KOPT-K1 (cell line): ENCODE measurements around the gene LMO1.

Experiments
- H3K27ac ChIP-seq: fragments of 200-600 bp; sonication (generic); 2 replicates; pipeline ENCODE4 v1.5.1; 2016; ENCODE audit warnings: antibody characterized with exemption, mild to moderate bottlenecking, low read depth, low read length; ENCODE audit not compliant: poor library complexity, severe bottlenecking
- H3K36me3 ChIP-seq: fragments of 200-600 bp; sonication (generic); 2 replicates; pipeline ENCODE4 v1.5.1; 2017; ENCODE audit warnings: antibody characterized with exemption, mild to moderate bottlenecking, low read length, moderate library complexity; ENCODE audit not compliant: insufficient read depth
- H3K9me3 ChIP-seq: fragments of 200-600 bp; sonication (generic); 2 replicates; pipeline ENCODE4 v1.5.1; 2017; ENCODE audit warnings: antibody characterized with exemption, low read length, mild to moderate bottlenecking; ENCODE audit not compliant: insufficient read depth, poor library complexity, severe bottlenecking

Gene LMO1

GRCh38 chr11:8263769-8264410 lies at the start of gene LMO1:
Gene LMO1, minus strand, starts transcription at chr11:8263878. Its CDS starts 516 bp downstream, at chr11:8263362.
- no peaks in the 10 kb centered on the region for H3K9me3 ChIP-seq
- no peak within 1 kb of the TSS for H3K27ac ChIP-seq
- no peaks in the 10 kb centered on the region for H3K36me3 ChIP-seq

GRCh38 chr11:8312986-8313385 lies 49.3 kb upstream of the LMO1 start:
- no peak overlapping the region for H3K27ac ChIP-seq
- no peaks in the 10 kb centered on the region for H3K36me3 ChIP-seq
- H3K9me3 ChIP-seq = no peaks in the 10 kb centered on the region

- Histone ChIP-seq H3K27ac (no peak overlapping the region), H3K36me3 (no peaks in the 10 kb centered on the region), H3K9me3 (no peaks in the 10 kb centered on the region)
Observed at GRCh38 chr11:8311366-8311765, 47.7 kb upstream of the LMO1 start.

- no peak overlapping the region for H3K27ac ChIP-seq
- H3K9me3 ChIP-seq = no peaks in the 10 kb centered on the region
Observed at GRCh38 chr11:8310743-8311298, 47.1 kb upstream of the LMO1 start.

GRCh38 chr11:8309862-8310261 lies 46.2 kb upstream of the LMO1 start:
- peaks cover 2% of the 10 kb centered on the region for H3K9me3 ChIP-seq
- no peaks in the 10 kb centered on the region for H3K36me3 ChIP-seq
- H3K27ac ChIP-seq = no peak overlapping the region

More at GRCh38 chr11:8310743-8311298, 47.1 kb upstream of the LMO1 start:
- H3K36me3 ChIP-seq = no peaks in the 10 kb centered on the region

- Histone ChIP-seq H3K36me3 (no peaks in the 10 kb centered on the region), H3K27ac (no peak overlapping the region), H3K9me3 (peaks cover 6% of the 10 kb centered on the region)
Observed at GRCh38 chr11:8309311-8309710, 45.6 kb upstream of the LMO1 start.

- no peaks in the 10 kb centered on the region for H3K36me3 ChIP-seq
- peaks cover 13% of the 10 kb centered on the region for H3K9me3 ChIP-seq
- H3K27ac ChIP-seq = no peak overlapping the region
Observed at GRCh38 chr11:8307601-8308000, 43.9 kb upstream of the LMO1 start.

GRCh38 chr11:8301622-8302021 lies 37.9 kb upstream of the LMO1 start:
- Histone ChIP-seq H3K36me3 (no peaks in the 10 kb centered on the region), H3K27ac (no peak overlapping the region), H3K9me3 (peaks cover 13% of the 10 kb centered on the region)

- peaks cover 7% of the 10 kb centered on the region for H3K9me3 ChIP-seq
- H3K36me3 ChIP-seq = no peaks in the 10 kb centered on the region
- no peak overlapping the region for H3K27ac ChIP-seq
Observed at GRCh38 chr11:8298801-8299786, 35.4 kb upstream of the LMO1 start.

- peaks cover 4% of the 10 kb centered on the region for H3K9me3 ChIP-seq
- H3K27ac ChIP-seq = no peak overlapping the region
Observed at GRCh38 chr11:8297781-8298440, 34.2 kb upstream of the LMO1 start.

GRCh38 chr11:8296872-8297271 lies 33.2 kb upstream of the LMO1 start:
- Histone ChIP-seq H3K36me3 (no peaks in the 10 kb centered on the region), H3K9me3 (no peaks in the 10 kb centered on the region), H3K27ac (no peak overlapping the region)

More at GRCh38 chr11:8297781-8298440, 34.2 kb upstream of the LMO1 start:
- no peaks in the 10 kb centered on the region for H3K36me3 ChIP-seq

- Histone ChIP-seq H3K27ac (no peak overlapping the region), H3K36me3 (no peaks in the 10 kb centered on the region), H3K9me3 (no peaks in the 10 kb centered on the region)
Observed at GRCh38 chr11:8296038-8296649, 32.5 kb upstream of the LMO1 start.

GRCh38 chr11:8294251-8294935 lies 30.7 kb upstream of the LMO1 start:
- no peaks in the 10 kb centered on the region for H3K9me3 ChIP-seq
- no peak overlapping the region for H3K27ac ChIP-seq
- no peaks in the 10 kb centered on the region for H3K36me3 ChIP-seq

- Histone ChIP-seq H3K27ac (no peak overlapping the region), H3K9me3 (no peaks in the 10 kb centered on the region), H3K36me3 (no peaks in the 10 kb centered on the region)
Observed at GRCh38 chr11:8293171-8293570, 29.5 kb upstream of the LMO1 start.
